ENCODE data around the gene CYP2J2.
"Not testable (repeated sequence)": the region's sequence is repeated elsewhere in the genome, so short reads cannot be mapped to it uniquely, and the experiment has no call there.

The CYP2J2 gene

DNA sequence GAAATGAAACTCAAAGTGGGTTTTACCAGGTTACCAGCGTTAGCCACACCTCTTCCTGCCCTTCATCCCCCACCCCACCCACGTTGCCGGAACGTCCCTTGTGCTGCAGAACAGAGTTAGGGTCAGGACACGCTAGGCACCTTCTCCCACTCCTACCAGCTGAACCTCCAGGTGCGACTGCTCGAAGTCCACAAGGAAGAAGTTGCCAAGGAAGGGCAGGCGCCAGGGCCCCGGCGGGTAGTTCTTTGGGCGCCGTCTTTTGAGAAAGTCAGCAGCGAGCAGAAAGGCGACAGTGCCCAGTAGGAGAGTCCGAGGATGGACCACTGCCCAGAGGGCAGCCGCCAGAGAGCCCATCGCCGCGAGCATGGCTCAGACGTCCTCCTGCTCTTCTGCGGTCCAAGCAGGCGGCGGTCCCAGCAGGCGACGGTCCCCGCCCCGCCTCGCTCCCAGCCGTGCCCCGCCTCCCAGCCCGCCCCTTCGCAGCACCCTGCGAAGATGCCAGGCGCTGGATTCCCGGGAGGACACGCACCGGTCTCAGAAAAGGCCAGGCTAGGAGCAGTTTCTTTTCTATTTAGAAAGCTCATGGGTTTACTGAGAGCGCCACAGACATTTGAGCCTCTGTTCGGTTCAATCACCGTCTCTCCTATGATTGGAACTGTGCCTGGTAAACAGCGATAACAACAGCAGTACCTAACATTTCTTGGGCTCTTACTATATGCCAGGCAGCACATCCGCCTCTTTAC is at the start of gene CYP2J2:
CYP2J2 (minus strand) TSS at position 393 of the 743 bp plus-strand sequence; CDS start at position 366, 27 bp downstream.
- no peak for FAIRE-seq
- peak; percentile 17 for DNase-seq (ENCODE audit: insufficient read length, low spot score)

- DNase-seq (ENCODE audit: insufficient read length, low spot score) (no peak), FAIRE-seq (no peak)
Observed at GRCh38 chr1:59973719-59974118, 47.1 kb upstream of the CYP2J2 start.

- peak; percentile 23 for FAIRE-seq
Observed at GRCh38 chr1:59972216-59972927, 45.8 kb upstream of the CYP2J2 start.

DNA sequence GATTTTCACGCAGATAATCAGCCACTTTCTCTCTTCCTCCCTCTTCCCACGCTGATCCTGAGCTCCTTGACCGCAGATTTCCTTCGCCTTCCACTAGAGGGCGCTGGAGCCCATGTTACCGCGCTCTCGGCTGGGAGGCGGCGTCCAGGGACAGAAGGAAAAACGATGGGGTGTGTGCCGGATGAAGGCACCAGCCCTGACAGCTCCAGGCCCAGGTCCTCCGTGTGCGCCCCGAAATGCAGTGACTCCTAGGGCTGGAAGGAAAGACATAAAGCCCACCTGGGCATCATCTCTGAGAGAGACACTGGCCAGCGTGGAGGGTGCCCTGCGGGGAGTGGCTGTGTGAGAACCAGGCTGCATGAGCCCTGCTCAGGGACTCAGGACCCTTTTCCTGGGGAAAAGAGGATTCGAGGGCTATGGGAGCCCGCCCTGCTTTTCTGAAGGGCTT is 44.9 kb upstream of the CYP2J2 start:
- no peak for FAIRE-seq
- DNase-seq (ENCODE audit: insufficient read length, low spot score): peak; percentile 59

More at GRCh38 chr1:59972216-59972927, 45.8 kb upstream of the CYP2J2 start:
- DNase-seq (ENCODE audit: insufficient read length, low spot score): no peak

DNA sequence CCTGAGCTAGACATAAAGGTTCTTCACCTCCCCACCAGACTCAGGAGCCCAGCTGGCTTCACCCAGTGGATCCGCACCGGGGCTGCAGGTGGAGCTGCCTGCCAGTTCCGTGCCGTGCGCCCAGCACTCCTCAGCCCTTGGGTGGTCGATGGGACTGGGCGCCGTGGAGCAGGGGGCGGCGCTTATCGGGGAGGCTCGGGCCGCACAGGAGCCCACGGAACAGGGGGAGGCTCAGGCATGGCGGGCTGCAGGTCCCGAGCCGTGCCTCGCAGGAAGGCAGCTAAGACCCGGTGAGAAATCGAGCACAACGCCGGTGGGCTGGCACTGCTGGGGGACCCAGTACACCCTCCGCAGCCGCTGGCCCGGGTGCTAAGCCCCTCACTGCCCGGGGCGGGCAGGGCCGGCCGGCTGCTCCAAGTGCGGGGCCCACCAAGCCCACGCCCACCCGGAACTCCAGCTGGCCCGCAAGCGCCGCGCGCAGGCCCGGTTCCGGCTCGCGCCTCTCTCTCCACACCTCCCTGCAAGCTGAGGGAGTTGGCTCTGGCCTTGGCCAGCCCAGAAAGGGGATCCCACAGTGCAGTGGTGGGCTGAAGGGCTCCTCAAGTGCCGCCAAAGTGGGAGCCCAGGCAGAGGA is 43.1 kb upstream of the CYP2J2 start:
- not testable (repeated sequence) for DNase-seq (ENCODE audit: insufficient read length, low spot score); FAIRE-seq

DNA sequence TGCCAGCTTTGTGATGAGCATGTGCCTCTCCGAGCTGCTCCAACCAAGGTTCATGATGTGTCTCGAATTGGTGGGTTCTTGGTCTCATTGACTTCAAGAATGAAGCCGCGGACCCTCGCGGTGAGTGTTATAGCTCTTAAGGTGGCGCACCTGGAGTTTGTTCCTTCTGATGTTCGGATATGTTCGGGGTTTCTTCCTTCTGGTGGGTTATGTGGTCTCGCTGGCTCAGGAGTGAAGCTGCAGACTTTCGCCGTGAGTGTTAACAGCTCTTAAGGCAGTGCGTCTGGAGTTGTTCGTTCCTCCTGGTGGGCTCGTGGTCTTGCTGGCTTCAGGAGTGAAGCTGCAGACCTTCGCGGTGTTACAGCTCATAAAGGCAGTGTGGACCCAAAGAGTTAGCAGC is 42.2 kb upstream of the CYP2J2 start:
- DNase-seq (ENCODE audit: insufficient read length, low spot score); FAIRE-seq: not testable (repeated sequence)

- no peak for FAIRE-seq
Observed at GRCh38 chr1:59967780-59968179, 41.2 kb upstream of the CYP2J2 start.

GRCh38 chr1:59967141-59967697 is 40.6 kb upstream of the CYP2J2 start:
- DNase-seq (ENCODE audit: insufficient read length, low spot score): no peak
- FAIRE-seq: no peak

More at GRCh38 chr1:59967780-59968179, 41.2 kb upstream of the CYP2J2 start:
- DNase-seq (ENCODE audit: insufficient read length, low spot score): no peak

- DNase-seq (ENCODE audit: insufficient read length, low spot score) (no peak), FAIRE-seq (no peak)
Observed at GRCh38 chr1:59952065-59952464, 25.5 kb upstream of the CYP2J2 start.

- DNase-seq (ENCODE audit: insufficient read length, low spot score) (no peak), FAIRE-seq (no peak)
Observed at GRCh38 chr1:59949648-59950047, 23.1 kb upstream of the CYP2J2 start.

- FAIRE-seq: no peak
- no peak for DNase-seq (ENCODE audit: insufficient read length, low spot score)
Observed at GRCh38 chr1:59948990-59949389, 22.4 kb upstream of the CYP2J2 start.

GRCh38 chr1:59947047-59947938 is 20.7 kb upstream of the CYP2J2 start:
- FAIRE-seq: no peak
- DNase-seq (ENCODE audit: insufficient read length, low spot score): peak; percentile 34

DNA sequence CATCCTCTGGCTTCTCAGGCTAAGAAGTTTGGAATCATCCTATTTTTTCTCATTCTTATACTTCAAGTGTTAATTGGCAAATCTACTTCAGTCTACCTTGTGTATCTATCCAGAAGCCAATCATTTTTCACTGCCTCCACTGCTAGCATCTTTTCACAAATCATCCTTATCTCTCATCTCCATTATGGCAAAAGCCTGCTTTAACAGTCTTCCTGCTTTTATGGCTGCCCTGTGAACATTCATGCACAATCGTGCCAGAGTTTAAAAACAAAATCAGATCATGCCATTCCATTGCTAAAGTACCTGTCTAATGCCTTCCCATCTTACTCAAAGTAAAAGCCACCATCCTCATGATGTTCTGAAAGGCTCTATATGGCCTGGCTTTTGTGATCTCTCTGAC is 19.2 kb upstream of the CYP2J2 start:
- DNase-seq (ENCODE audit: insufficient read length, low spot score) (no peak), FAIRE-seq (no peak)

DNA sequence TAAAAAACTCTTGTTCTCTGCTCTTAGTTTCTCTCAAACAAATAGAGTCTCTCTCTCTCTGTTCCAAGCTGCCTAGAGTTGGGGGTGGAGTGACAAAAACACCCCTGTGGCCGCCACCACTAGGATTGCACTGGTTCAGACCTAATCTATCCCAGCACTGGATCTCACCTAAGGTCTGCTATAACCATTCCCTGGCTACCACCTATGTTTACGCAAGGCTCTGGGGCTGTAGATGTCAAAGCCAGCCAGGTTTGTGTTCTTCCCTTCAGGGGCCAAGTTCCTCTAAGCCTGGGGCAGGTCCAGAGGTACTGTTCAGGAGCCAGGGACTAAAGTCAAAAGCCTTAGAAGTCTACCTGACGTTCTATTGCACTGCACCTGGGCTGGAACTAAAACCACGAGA is 12.8 kb upstream of the CYP2J2 start:
- DNase-seq (ENCODE audit: insufficient read length, low spot score) (no peak), FAIRE-seq (no peak)

- no peak for FAIRE-seq
Observed at GRCh38 chr1:59937636-59938210, 11.2 kb upstream of the CYP2J2 start.

GRCh38 chr1:59936358-59936821 is 9.8 kb upstream of the CYP2J2 start:
- FAIRE-seq: no peak

More at GRCh38 chr1:59937636-59938210, 11.2 kb upstream of the CYP2J2 start:
- DNase-seq (ENCODE audit: insufficient read length, low spot score): no peak

DNA sequence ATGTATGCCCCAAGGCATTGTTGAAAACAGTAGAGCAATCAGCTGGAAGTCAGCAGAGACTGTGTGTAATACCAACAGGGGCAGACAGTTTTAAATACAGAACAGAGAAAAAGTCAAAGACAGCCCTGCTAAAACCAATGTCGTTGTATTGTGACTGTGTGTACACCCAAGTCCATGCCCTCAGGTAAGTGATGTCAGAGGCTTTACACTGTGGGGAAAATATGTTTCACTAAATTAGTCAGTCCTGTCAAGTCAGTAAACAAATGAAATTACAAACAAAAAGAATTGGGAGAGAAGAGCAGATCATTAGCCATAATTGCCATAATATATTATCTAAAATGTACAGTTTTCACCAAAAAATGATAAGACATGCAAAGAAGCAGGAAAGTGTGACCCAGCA is 2.4 kb upstream of the CYP2J2 start:
- DNase-seq (ENCODE audit: insufficient read length, low spot score): no peak
- FAIRE-seq: no peak

More at GRCh38 chr1:59936358-59936821, 9.8 kb upstream of the CYP2J2 start:
- no peak for DNase-seq (ENCODE audit: insufficient read length, low spot score)

- no peak for FAIRE-seq
Observed at GRCh38 chr1:59927213-59927612, 640 bp upstream of the CYP2J2 start.

DNA sequence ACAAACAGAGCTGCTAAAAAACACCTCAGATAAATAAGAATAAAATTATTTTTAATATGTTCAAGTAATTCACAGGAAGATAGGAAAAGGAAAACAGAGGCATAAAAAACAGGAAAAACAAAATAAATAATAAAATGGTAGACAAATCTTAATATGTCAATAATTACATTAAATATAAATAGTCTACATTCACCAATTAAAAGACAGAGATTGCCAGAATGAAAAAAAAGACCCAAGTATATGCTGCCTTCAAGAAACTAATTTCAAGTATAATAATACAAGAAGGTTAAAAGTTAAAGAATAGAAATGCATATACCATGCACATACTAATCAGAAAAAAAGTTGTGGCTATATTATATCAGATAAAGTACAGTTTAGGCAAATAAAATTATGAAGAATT is 1.9 kb downstream of the CYP2J2 start:
- FAIRE-seq: no peak

More at GRCh38 chr1:59927213-59927612, 640 bp upstream of the CYP2J2 start:
- DNase-seq (ENCODE audit: insufficient read length, low spot score): no peak

More for the DNA sequence above, 1.9 kb downstream of the CYP2J2 start:
- no peak for DNase-seq (ENCODE audit: insufficient read length, low spot score)

Measured in HTR-8/SVneo (cell line).